Right atrium auricular region (tissue), 2 donors: ENCODE data around the gene SARS1. TPM values are rescaled to one million over a fixed set of nuclear protein-coding genes. Genes with fewer than 3 reads are reported as not detected.
A peak's percentile ranks its signal among the peaks of the same experiment; 100 is the strongest.

Source experiments
- DNase-seq: peaks from one replicate; pipeline ENCODE4 v3.0.0-alpha.2; 2019; ENCODE audit warnings: low spot score
- H3K27ac ChIP-seq, 2 donors: fragments of 200-600 bp; sonication (generic); 1 replicate in 1 of 2; 2 replicates in 1 of 2; pipeline ENCODE4 v1.5.1; 2016 to 2019
- H3K27me3 ChIP-seq, 2 donors: fragments of 200-600 bp; sonication (generic); one replicate each; pipeline versions ENCODE4 v1.5.1 to v1.6.0; 2017 to 2019
- H3K36me3 ChIP-seq: fragments of 200-600 bp; sonication (generic); one replicate; pipeline ENCODE4 v1.5.1; 2016
- H3K4me1 ChIP-seq, 2 donors: fragments of 200-600 bp; sonication (generic); one replicate each; pipeline versions ENCODE4 v1.5.1 to v1.6.0; 2017 to 2019
- H3K4me3 ChIP-seq, 2 donors: fragments of 200-600 bp; sonication (generic); 1 replicate in 1 of 2; 2 replicates in 1 of 2; pipeline ENCODE4 v1.5.1; 2017 to 2019; ENCODE audit warnings: mild to moderate bottlenecking in 1 of 2, moderate library complexity in 1 of 2
- H3K9me3 ChIP-seq, 2 donors: fragments of 200-600 bp; sonication (generic); one replicate each; pipeline ENCODE4 v1.5.1; 2019
- total RNA-seq, 2 donors: library from RNA; depleted of rRNA; stranded (reverse); fragments of >200 nt; gene quantifications; one replicate each; pipeline ENCODE4 v1.1.0, GENCODE V29; 2016
- TF ChIP-seq, protein P1 (sequence below), 2 donors: fragments of 200-600 bp; sonication (generic); IDR thresholded peaks; one replicate each; pipeline ENCODE4 v1.5.1; 2019; ENCODE audit warnings: antibody characterized with exemption in 2 of 2

The SARS1 gene
- total RNA-seq, 2 donors from 2014 or later: 108 to 130 TPM

- no peaks in the 10 kb centered on the region for H3K27me3 ChIP-seq
- H3K27ac ChIP-seq: no peak overlapping the region
- no peaks in the 10 kb centered on the region for H3K36me3 ChIP-seq
- peaks cover 0 to 11% of the 10 kb centered on the region in 2 donors for H3K4me1 ChIP-seq
- no peak for DNase-seq
- H3K4me3 ChIP-seq: no peak overlapping the region
- TF ChIP-seq, protein P1, sequence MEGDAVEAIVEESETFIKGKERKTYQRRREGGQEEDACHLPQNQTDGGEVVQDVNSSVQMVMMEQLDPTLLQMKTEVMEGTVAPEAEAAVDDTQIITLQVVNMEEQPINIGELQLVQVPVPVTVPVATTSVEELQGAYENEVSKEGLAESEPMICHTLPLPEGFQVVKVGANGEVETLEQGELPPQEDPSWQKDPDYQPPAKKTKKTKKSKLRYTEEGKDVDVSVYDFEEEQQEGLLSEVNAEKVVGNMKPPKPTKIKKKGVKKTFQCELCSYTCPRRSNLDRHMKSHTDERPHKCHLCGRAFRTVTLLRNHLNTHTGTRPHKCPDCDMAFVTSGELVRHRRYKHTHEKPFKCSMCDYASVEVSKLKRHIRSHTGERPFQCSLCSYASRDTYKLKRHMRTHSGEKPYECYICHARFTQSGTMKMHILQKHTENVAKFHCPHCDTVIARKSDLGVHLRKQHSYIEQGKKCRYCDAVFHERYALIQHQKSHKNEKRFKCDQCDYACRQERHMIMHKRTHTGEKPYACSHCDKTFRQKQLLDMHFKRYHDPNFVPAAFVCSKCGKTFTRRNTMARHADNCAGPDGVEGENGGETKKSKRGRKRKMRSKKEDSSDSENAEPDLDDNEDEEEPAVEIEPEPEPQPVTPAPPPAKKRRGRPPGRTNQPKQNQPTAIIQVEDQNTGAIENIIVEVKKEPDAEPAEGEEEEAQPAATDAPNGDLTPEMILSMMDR (IDR thresholded peaks at IDR 0.05): no peak
- H3K9me3 ChIP-seq: no peaks in the 10 kb centered on the region
Measured at GRCh38 chr1:109191377-109191776, 22.3 kb upstream of the SARS1 start.

DNA sequence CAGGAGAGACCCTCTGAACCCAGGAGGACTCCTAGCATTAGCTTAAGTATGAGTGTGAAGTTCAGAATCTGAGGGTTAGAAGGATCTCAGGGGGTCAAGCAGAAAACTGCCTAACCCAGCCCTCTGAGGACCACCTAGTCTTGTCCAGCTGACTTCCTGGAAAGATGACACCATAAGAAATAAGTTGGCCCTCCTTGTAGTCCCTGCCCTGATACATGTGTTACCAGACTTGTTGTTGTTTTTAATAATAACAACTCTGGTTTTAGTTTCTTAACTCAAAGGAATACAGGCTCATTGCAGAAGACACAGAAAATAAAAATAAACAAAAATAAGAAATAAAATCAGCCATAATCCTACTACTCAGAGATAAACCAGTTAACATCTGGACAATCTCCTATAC lies 21.8 kb upstream of the SARS1 start:
- TF ChIP-seq, protein P1 (IDR thresholded peaks at IDR 0.05): no peak
- no peak for DNase-seq
- H3K9me3 ChIP-seq: no peaks in the 10 kb centered on the region
- no peaks in the 10 kb centered on the region for H3K27me3 ChIP-seq
- no peak overlapping the region for H3K4me3 ChIP-seq
- H3K27ac ChIP-seq: no peak overlapping the region
- no peaks in the 10 kb centered on the region for H3K36me3 ChIP-seq
- peaks cover 0 to 5% of the 10 kb centered on the region in 2 donors for H3K4me1 ChIP-seq

DNA sequence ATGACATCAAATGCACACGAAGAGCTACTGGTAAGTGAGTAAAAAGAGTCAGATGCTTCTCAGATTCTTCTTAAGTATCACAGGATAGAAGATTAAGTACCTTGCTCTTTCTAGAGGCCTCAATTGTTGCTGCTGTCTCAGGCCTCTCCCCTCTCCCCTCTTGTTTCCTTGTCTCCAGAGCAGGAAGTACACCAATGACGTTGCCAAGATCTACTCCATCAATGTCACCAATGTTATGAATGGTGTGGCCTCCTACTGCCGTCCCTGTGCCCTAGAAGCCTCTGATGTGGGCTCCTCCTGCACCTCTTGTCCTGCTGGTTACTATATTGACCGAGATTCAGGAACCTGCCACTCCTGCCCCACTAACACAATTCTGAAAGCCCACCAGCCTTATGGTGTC lies 21.3 kb upstream of the SARS1 start:
- H3K4me3 ChIP-seq: no peak overlapping the region
- no peak overlapping the region for H3K27ac ChIP-seq
- no peaks in the 10 kb centered on the region for H3K9me3 ChIP-seq
- H3K36me3 ChIP-seq: no peaks in the 10 kb centered on the region
- TF ChIP-seq, protein P1 (IDR thresholded peaks at IDR 0.05): no peak
- DNase-seq: no peak
- H3K27me3 ChIP-seq: no peaks in the 10 kb centered on the region
- peaks cover 0 to under 1% of the 10 kb centered on the region in 2 donors for H3K4me1 ChIP-seq

DNA sequence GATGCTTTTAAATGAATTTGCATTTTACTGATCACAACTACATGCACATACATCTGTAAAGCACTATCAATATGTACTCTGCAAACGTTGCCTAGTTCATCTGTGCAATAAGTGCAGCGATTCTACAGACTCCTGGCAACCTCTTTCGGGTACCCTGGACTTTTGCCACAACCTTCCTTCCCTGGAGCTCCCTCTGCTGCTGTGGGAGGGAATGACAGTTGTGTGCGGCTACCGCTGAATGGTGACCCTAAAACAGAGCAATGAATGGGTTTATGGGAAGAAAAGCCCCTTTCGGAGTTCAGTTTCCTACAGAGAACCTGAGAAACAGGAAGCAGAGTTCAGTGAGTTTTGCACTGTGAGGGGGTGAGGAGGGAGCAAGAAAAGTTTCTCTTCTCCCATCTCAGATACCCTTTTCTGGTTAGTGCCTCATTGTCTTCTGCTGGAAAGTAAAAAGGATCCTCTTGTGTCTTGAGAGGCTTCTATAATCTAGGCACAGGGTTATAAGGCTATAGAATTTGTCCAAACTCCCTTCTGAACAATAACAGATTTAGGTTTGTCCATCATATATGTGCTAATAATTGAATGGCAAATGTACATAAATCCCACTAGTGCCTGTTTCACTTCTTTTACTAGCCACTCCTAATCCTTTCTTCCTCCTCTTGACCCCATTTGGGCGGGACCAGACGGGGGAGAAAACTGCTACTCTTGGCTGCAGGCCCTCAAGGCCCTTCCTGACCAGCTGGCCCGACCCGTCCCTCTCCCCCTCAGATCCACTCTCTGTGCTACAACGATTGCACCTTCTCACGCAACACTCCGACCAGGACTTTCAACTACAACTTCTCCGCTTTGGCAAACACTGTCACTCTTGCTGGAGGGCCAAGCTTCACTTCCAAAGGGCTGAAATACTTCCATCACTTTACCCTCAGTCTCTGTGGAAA lies 19.8 kb upstream of the SARS1 start:
- Histone ChIP-seq H3K27me3 (no peaks in the 10 kb centered on the region), H3K9me3 (no peaks in the 10 kb centered on the region), H3K27ac (no peak overlapping the region), H3K4me1 (peaks cover 0 to 14% of the 10 kb centered on the region in 2 donors), H3K4me3 (no peak overlapping the region), H3K36me3 (no peaks in the 10 kb centered on the region)
- TF ChIP-seq, protein P1 (IDR thresholded peaks at IDR 0.05): peak in 1 of 2 donors; percentile 53
- DNase-seq: no peak

DNA sequence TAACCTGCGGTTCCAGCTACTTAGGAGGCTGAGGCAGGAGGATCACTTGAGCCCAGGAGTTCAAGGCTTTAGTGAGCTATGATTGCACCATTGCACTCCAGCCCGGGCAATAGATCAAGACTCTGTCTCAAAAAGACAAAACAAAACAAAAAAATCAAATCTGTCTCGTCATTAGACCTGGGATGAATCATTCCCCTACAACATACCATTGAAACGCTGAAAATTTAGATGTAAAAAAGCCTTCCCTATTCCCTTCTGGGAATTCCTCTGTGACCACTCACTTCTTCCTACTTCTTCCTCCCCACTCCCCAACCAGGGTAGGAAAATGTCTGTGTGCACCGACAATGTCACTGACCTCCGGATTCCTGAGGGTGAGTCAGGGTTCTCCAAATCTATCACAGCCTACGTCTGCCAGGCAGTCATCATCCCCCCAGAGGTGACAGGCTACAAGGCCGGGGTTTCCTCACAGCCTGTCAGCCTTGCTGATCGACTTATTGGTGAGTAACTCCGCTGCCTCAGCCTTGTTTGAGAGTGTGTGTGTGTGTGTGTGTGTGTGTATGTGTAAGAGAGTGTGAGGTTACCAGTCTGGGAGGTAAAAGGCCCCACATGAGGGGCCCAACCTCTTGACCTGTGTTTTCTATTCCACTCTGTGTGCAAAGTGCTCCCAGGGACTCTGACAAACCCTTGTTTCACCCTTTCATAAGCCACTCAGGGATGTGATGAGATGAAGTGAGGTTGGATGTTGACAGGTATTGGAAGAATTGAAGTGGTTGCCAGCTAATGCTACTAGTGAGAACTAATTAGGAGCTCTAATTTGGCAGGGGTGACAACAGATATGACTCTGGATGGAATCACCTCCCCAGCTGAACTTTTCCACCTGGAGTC lies 16.3 kb upstream of the SARS1 start:
- H3K4me3 ChIP-seq: no peak overlapping the region

More for the DNA sequence above, 16.3 kb upstream of the SARS1 start:
- H3K27ac ChIP-seq: peak overlapping the region; percentile 53 to 66
- no peaks in the 10 kb centered on the region for H3K9me3 ChIP-seq
- H3K27me3 ChIP-seq: no peaks in the 10 kb centered on the region
- no peaks in the 10 kb centered on the region for H3K36me3 ChIP-seq
- H3K4me1 ChIP-seq: peaks cover 0 to 14% of the 10 kb centered on the region in 2 donors
- TF ChIP-seq, protein P1 (IDR thresholded peaks at IDR 0.05): no peak
- DNase-seq: peak; percentile 76
